Upper lobe of left lung (tissue), 4 donors: ENCODE results near the gene TNS4.

Experiments
- CTCF ChIP-seq, 6 experiments: fragments of 450-650 bp in 4 of 6; fragments of 200-600 bp in 2 of 6; sonication (generic) in 2 of 6; IDR thresholded peaks; one replicate each; pipeline ENCODE4 v1.5.1; 2016 to 2019; ENCODE audit warnings: antibody characterized with exemption in 6 of 6
- EP300 ChIP-seq, 4 donors: sonication (generic); formaldehyde crosslinking; IDR thresholded peaks; one replicate each; pipeline ENCODE4 v1.5.1; 2017; ENCODE audit warnings: antibody characterized with exemption in 4 of 4, control low read depth in 2 of 4
- POLR2A ChIP-seq, 4 donors: fragments of 450-650 bp; IDR thresholded peaks; one replicate each; pipeline ENCODE4 v1.5.1; 2016 to 2017; ENCODE audit warnings: antibody characterized with exemption in 4 of 4, mild to moderate bottlenecking in 2 of 4
- POLR2AphosphoS5 ChIP-seq, 2 donors: sonication (generic); formaldehyde crosslinking; IDR thresholded peaks; one replicate each; pipeline ENCODE4 v1.5.1; 2017; ENCODE audit warnings: antibody characterized with exemption in 2 of 2

- no peak for TF ChIP-seq CTCF (IDR thresholded peaks at IDR 0.05)
- TF ChIP-seq POLR2AphosphoS5 (IDR thresholded peaks at IDR 0.05): peak; percentile 24 to 67
- TF ChIP-seq POLR2A (IDR thresholded peaks at IDR 0.05): peak in 1 of 4 donors; percentile 55
- peak in 1 of 4 donors; percentile 60 for TF ChIP-seq EP300 (IDR thresholded peaks at IDR 0.05)
These were observed 52.7 kb downstream of the TNS4 start for GRCh38 chr17:40448639-40449261.
